Erythroblast (primary cell): ENCODE data around the gene CMSS1.

Source experiments
- GATA1 ChIP-seq: IDR thresholded peaks from 2 replicates; pipeline ENCODE4 v1.6.1; 2011; ENCODE audit warnings: low read depth, mild to moderate bottlenecking, control low read depth, low read length, moderate library complexity
- POLR2A ChIP-seq: IDR thresholded peaks from 2 replicates; pipeline ENCODE4 v1.6.1; 2011; ENCODE audit warnings: mild to moderate bottlenecking, low read length

- no peak for TF ChIP-seq GATA1
- TF ChIP-seq POLR2A = no peak
Measured at GRCh38 chr3:100155128-100155527, 337.5 kb downstream of the CMSS1 start.
